ENCODE results near the gene PTMS. TPM values are rescaled to one million over a fixed set of nuclear protein-coding genes. Genes with fewer than 3 reads are reported as not detected.

PTMS gene
- total and polyA plus RNA-seq, 2 of the 13 experiments (the other 11 are each of a cell fraction or from before 2014, with no cell fraction given), result 40.5 to 82.4 TPM

GRCh38 chr12:6716874-6717437 is 49.2 kb upstream of the PTMS start (continued):
- TF ChIP-seq PAXIP1 (CRISPR knock-in tag; conservative IDR thresholded peaks at IDR 0.05) (no peak), POLR2AphosphoS2 (IDR thresholded peaks at IDR 0.05; ENCODE audit: low read depth, low read length) (no peak), ZNF557 (CRISPR knock-in tag; IDR thresholded peaks at IDR 0.05) (no peak), MZF1 (CRISPR knock-in tag; IDR thresholded peaks at IDR 0.05; ENCODE audit: borderline replicate concordance) (no peak), RAD51 (IDR thresholded peaks at IDR 0.05; ENCODE audit: borderline replicate concordance) (no peak), RARA (CRISPR knock-in tag; IDR thresholded peaks at IDR 0.05) (no peak), MAFF (IDR thresholded peaks at IDR 0.05; ENCODE audit: low read depth, low read length) (no peak), FOXK1 (CRISPR knock-in tag; IDR thresholded peaks at IDR 0.05; ENCODE audit: borderline replicate concordance, low read depth) (no peak), POLR2A (IDR thresholded peaks at IDR 0.05; ENCODE audit: insufficient read depth in 1 of 2, low read depth in 2 of 2, low read length in 2 of 2) (peak; percentile 53 to 75; a peak in 2 of 4 replicates), FIP1L1 (IDR thresholded peaks at IDR 0.05; ENCODE audit: borderline replicate concordance, insufficient read depth, low read depth, low read length) (no peak), ZBTB3 (CRISPR knock-in tag; IDR thresholded peaks at IDR 0.05; ENCODE audit: borderline replicate concordance, low read depth) (no peak), ZFP37 (CRISPR knock-in tag; IDR thresholded peaks at IDR 0.05; ENCODE audit: borderline replicate concordance) (no peak), POLR2AphosphoS5 (IDR thresholded peaks at IDR 0.05; ENCODE audit: low read depth, low read length) (peak; percentile 70), PRDM10 (CRISPR knock-in tag; IDR thresholded peaks at IDR 0.05; ENCODE audit: low read depth) (no peak), NFYB (CRISPR knock-in tag; IDR thresholded peaks at IDR 0.05) (peak; percentile 75), GZF1 (CRISPR knock-in tag; IDR thresholded peaks at IDR 0.05) (no peak), ZNF788 (CRISPR knock-in tag; IDR thresholded peaks at IDR 0.05; ENCODE audit: borderline replicate concordance) (no peak), ZNF331 (CRISPR knock-in tag; IDR thresholded peaks at IDR 0.05) (no peak), ATF2 (CRISPR knock-in tag; IDR thresholded peaks at IDR 0.05) (no peak), ZKSCAN8 (CRISPR knock-in tag; IDR thresholded peaks at IDR 0.05; ENCODE audit: borderline replicate concordance) (no peak)

All from HepG2 (cell line).